WERI-Rb-1 (cell line): ENCODE data around the gene RRP8.

Source experiments
- DNase-seq: peaks from one replicate; pipeline ENCODE4 v3.0.0-alpha.2; 2020
- H3K27ac ChIP-seq: fragments of 250-450 bp; sonication (Bioruptor Pico); 2 replicates; pipeline ENCODE4 v1.5.1; 2020; ENCODE audit warnings: mild to moderate bottlenecking, moderate library complexity
- H3K27me3 ChIP-seq: fragments of 250-450 bp; sonication (Bioruptor Pico); 2 replicates; pipeline ENCODE4 v1.5.1; 2021; ENCODE audit warnings: mild to moderate bottlenecking, low read depth, moderate library complexity; ENCODE audit not compliant: insufficient read depth, severe bottlenecking
- H3K36me3 ChIP-seq: fragments of 250-450 bp; sonication (Bioruptor Pico); 2 replicates; pipeline ENCODE4 v1.5.1; 2020; ENCODE audit warnings: mild to moderate bottlenecking, moderate library complexity
- H3K4me3 ChIP-seq: 2 replicates; pipeline ENCODE4 v1.5.1; 2011; ENCODE audit warnings: low read depth, mild to moderate bottlenecking, control low read depth, low read length
- H3K9me3 ChIP-seq: fragments of 250-450 bp; sonication (Bioruptor Pico); 2 replicates; pipeline ENCODE4 v1.5.1; 2021; ENCODE audit warnings: mild to moderate bottlenecking, moderate library complexity; ENCODE audit not compliant: severe bottlenecking
- TF ChIP-seq, protein P1 (sequence below): IDR thresholded peaks from 2 replicates; pipeline ENCODE4 v1.5.1; 2011; ENCODE audit warnings: low read depth, mild to moderate bottlenecking, control low read depth, inconsistent platforms, low read length

The RRP8 gene

DNA sequence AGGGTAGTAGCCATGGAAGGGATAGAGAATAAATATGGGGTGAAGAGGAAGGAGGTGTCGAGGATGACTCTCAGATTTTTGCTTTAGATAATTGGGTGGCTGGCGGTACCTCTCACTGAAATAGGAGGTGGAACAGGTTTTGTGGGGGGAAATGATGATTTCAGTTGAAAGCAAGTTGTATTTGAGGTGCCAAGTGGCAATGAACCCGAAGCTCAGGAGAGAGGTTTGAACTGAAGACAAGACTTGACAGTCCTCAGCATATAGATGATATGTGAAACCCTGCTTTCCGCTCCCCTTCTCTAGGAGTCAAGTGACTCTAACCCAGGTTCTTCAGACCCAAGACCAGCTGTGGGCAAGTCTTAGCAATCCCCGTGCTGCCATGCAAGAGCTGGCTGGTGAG lies 33.7 kb downstream of the RRP8 start:
- DNase-seq: no peak
- no peaks in the 10 kb centered on the region for H3K9me3 ChIP-seq
- TF ChIP-seq, protein P1, sequence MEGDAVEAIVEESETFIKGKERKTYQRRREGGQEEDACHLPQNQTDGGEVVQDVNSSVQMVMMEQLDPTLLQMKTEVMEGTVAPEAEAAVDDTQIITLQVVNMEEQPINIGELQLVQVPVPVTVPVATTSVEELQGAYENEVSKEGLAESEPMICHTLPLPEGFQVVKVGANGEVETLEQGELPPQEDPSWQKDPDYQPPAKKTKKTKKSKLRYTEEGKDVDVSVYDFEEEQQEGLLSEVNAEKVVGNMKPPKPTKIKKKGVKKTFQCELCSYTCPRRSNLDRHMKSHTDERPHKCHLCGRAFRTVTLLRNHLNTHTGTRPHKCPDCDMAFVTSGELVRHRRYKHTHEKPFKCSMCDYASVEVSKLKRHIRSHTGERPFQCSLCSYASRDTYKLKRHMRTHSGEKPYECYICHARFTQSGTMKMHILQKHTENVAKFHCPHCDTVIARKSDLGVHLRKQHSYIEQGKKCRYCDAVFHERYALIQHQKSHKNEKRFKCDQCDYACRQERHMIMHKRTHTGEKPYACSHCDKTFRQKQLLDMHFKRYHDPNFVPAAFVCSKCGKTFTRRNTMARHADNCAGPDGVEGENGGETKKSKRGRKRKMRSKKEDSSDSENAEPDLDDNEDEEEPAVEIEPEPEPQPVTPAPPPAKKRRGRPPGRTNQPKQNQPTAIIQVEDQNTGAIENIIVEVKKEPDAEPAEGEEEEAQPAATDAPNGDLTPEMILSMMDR: no peak
- no peaks in the 10 kb centered on the region for H3K36me3 ChIP-seq
- no peak overlapping the region for H3K27ac ChIP-seq
- no peak overlapping the region for H3K4me3 ChIP-seq
- H3K27me3 ChIP-seq: no peaks in the 10 kb centered on the region

DNA sequence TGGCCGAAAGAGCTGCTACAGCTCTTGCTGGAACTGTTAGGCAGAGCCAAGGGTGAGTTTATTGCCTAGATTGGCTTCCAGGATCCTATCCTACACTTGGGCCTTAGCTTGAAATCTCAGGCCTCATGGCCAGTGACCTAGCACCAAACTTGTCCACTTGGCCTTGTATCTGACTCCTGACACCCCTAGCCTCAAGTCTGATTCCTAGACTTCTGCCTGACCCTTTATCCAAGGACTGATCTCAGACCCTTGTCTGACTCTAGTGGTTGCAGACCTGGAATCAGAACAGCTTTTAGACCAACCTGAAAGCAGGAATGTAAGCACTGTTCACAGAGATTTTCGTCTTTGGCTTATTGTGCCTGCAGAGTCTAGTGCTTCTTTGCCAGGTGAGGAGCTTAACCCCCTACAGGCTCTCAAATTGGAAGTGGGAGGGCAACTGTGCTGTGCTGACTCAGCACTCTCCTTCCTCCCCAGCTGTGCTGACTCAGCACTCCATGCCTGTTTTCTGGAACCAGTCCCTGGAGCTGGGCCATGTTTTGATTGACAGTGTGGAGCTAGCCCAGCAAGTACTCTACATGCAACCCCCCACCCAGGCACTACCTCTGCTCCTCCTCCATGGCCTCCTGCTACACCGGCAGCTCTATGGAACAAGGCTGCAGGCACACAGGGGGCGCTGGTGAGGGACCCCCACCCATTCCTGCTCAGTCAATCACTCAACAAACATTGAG lies 35.1 kb downstream of the RRP8 start:
- no peak overlapping the region for H3K27ac ChIP-seq
- no peaks in the 10 kb centered on the region for H3K9me3 ChIP-seq
- H3K36me3 ChIP-seq: no peaks in the 10 kb centered on the region
- no peak overlapping the region for H3K4me3 ChIP-seq
- TF ChIP-seq, protein P1: 0 out of 2 replicates have a peak, but pooled peaks have one; percentile 8
- no peak for DNase-seq
- no peaks in the 10 kb centered on the region for H3K27me3 ChIP-seq

DNA sequence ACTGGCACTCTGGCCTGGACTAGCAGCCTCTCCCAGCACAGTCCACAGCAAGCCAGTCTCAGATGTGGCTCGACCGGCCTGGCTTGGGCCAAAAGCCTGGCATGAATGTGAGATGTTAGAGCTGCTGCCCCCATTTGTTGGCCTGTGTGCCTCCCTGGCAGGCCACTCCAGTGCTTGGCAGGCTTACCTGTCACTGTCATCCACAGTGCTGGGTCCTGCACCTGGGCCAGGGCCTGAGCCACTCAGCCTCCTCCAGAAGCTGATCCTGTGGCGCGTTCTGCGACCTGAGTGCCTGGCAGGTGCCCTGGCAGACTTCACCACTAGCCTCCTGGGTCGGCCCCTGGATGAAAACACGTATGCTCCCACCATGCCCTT lies 36.1 kb downstream of the RRP8 start:
- Histone ChIP-seq H3K36me3 (no peaks in the 10 kb centered on the region), H3K27me3 (no peaks in the 10 kb centered on the region), H3K27ac (no peak overlapping the region), H3K4me3 (no peak overlapping the region), H3K9me3 (no peaks in the 10 kb centered on the region)
- no peak for DNase-seq
- TF ChIP-seq, protein P1: no peak

DNA sequence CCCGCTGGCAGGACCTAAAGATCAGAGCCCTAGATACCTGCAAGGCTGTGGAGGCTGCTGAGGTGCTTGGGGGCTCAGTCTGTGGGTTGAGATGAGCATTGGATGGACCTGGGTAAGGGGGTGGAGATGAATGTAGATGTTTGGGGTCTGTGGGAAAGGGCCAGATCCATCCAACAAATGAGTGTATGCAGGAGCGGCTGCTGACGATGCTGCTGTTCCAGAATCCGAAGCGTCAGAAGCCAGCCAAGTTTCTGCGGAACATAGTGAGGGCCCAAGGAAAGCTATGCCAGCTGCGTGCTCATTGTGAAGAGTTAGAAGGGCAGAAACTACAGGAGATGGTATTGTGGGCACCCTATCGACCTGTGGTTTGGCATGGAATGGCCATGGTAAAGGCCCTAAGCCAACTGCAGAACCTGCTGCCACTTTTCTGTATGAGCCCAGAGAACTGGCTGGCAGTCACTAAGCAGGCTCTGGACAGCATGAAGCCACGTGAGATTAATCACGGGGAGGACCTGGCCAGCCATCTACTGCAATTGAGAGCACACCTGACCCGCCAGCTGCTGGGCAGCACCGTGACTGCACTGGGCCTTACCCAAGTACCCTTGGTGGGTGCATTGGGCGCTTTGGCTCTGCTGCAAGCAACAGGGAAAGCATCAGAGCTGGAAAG lies 36.6 kb downstream of the RRP8 start:
- Histone ChIP-seq H3K27me3 (no peaks in the 10 kb centered on the region), H3K4me3 (no peak overlapping the region), H3K9me3 (no peaks in the 10 kb centered on the region), H3K36me3 (no peaks in the 10 kb centered on the region), H3K27ac (no peak overlapping the region)
- DNase-seq: no peak
- TF ChIP-seq, protein P1: no peak

DNA sequence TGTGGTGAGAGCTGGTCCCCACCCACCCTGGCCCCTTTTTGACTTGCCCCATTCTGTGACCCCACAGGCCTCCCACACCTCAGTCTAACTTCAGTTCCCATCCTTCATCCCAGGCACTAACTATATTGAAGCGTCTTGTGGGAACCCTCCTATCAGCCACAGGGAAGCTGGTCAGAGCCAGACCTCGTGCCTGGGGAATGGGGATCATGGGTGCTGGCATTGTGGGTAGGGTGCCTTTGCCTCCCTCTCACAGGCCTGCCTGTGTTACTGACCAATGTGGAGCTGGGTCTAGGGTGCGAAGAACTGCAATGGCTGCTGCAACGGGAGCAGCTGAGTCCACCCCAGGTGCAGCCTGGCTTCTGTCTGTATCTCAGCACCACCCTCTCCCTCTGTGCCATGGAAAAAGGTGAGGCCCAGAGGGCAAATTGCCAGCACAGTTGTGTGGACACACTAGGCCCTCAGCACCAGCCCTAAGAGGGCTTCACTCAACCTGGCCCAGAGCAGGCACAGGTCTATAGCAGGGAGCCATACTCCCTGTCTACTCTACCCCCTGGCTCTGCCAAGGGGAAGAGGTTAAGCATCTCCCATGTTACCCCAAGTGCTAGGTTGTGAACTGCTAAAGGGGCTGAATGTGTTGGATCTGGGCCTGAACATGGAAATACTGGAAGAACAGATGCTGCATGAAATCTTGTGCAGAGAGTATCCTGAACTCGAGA lies 37.3 kb downstream of the RRP8 start:
- Histone ChIP-seq H3K27ac (no peak overlapping the region), H3K27me3 (no peaks in the 10 kb centered on the region), H3K36me3 (no peaks in the 10 kb centered on the region), H3K9me3 (no peaks in the 10 kb centered on the region), H3K4me3 (no peak overlapping the region)
- TF ChIP-seq, protein P1: no peak
- no peak for DNase-seq
